Nephron (organoid): Measurements from ENCODE around the gene ING1.
A peak's percentile ranks its signal among the peaks of the same experiment; 100 is the strongest.
"Not testable (repeated sequence)": the region's sequence is repeated elsewhere in the genome, so short reads cannot be mapped to it uniquely, and the experiment has no call there.

Experiments
- H3K27ac Mint-ChIP-seq, 3 experiments: 2 replicates each; pipeline ENCODE4 v1.8.0; 2020; ENCODE audit warnings: mixed read lengths in 3 of 3, mild to moderate bottlenecking in 2 of 3, moderate library complexity in 1 of 3
- H3K27me3 Mint-ChIP-seq: 2 replicates; pipeline ENCODE4 v1.8.0; 2021; ENCODE audit warnings: low read depth, mild to moderate bottlenecking, moderate library complexity, mixed read lengths
- H3K36me3 Mint-ChIP-seq: 2 replicates; pipeline ENCODE4 v1.8.0; 2020; ENCODE audit warnings: low read depth, mixed read lengths
- H3K4me1 Mint-ChIP-seq: 2 replicates; pipeline ENCODE4 v1.8.0; 2020; ENCODE audit warnings: mixed read lengths
- H3K4me3 Mint-ChIP-seq, 3 experiments: 2 replicates each; pipeline ENCODE4 v1.8.0; 2020; ENCODE audit warnings: mild to moderate bottlenecking in 3 of 3, mixed read lengths in 3 of 3, moderate library complexity in 2 of 3
- H3K9me3 Mint-ChIP-seq: 2 replicates; pipeline ENCODE4 v1.8.0; 2020; ENCODE audit warnings: mixed read lengths
- CTCF ChIP-seq, 3 experiments: fragments of 200-600 bp; sonication (generic); IDR thresholded peaks; one replicate each; pipeline ENCODE4 v1.5.0; 2021; ENCODE audit warnings: antibody characterized with exemption in 3 of 3; ENCODE audit not compliant: unreplicated experiment in 3 of 3

Gene ING1

GRCh38 chr13:110698689-110699088 lies 14.8 kb upstream of the ING1 start:
- Mint-ChIP-seq H3K27me3 (no peaks in the 10 kb centered on the region), H3K9me3 (no peaks in the 10 kb centered on the region), H3K27ac (no peak overlapping the region), H3K36me3 (peaks cover 67% of the 10 kb centered on the region), H3K4me1 (peaks cover 29% of the 10 kb centered on the region), H3K4me3 (no peak overlapping the region)
- TF ChIP-seq CTCF (IDR thresholded peaks at IDR 0.05; ENCODE audit: unreplicated experiment in 3 of 3): no peak

DNA sequence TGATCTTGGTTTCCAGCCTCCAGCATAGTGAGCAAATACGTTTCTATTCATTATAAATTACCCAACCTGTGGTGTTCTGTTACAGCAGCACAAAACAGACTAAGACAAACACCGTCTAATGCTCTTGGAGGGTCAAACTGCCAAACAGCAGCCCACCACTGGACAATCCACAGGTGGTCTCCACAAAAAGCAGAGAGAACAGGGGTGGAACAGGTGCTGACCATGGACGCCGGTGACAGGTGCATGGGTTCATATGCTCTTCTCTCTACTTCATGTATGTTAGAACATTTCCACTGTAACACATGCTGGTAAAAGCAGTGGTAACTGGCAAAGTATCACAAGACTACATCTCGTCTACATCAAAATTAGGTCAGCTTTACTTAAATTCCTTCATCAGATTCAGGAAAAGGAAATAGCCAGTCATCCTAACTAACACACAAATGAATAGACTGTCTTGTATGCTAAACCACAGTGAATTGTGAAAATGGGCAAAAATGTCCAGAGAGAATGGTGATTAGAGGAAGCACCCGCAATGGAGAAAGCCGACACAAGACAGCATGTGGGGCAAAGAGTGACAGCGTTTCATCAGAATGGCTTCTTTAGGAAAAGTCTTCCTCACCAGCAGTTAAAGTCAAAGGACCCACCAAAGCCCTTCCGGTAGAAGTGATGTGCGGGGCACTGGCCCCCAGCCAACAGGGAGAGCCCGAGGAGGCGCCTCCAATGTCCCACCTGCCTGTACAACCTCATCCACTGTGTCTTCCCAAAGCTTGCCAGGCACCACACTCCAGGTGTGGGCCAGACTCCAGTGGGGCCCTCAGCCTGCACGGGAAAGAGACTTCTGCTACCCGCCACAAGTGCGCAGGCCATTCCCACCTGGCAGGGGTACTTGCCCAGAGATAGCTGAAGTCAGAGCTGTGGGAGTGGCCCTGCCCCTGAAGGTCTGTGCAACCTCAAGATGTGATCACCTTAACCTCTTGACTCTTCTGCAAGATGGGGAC lies 14.1 kb upstream of the ING1 start:
- no peak for TF ChIP-seq CTCF (IDR thresholded peaks at IDR 0.05; ENCODE audit: unreplicated experiment in 3 of 3)
- Mint-ChIP-seq H3K4me3 (no peak overlapping the region), H3K36me3 (peaks cover 67% of the 10 kb centered on the region), H3K9me3 (no peaks in the 10 kb centered on the region), H3K4me1 (peaks cover 31% of the 10 kb centered on the region), H3K27me3 (no peaks in the 10 kb centered on the region), H3K27ac (no peak overlapping the region)

GRCh38 chr13:110700186-110700585 lies 13.3 kb upstream of the ING1 start:
- H3K4me3 Mint-ChIP-seq: no peak overlapping the region
- no peaks in the 10 kb centered on the region for H3K9me3 Mint-ChIP-seq
- H3K27ac Mint-ChIP-seq: no peak overlapping the region
- no peaks in the 10 kb centered on the region for H3K27me3 Mint-ChIP-seq
- peaks cover 63% of the 10 kb centered on the region for H3K36me3 Mint-ChIP-seq
- no peak for TF ChIP-seq CTCF (IDR thresholded peaks at IDR 0.05; ENCODE audit: unreplicated experiment in 3 of 3)
- H3K4me1 Mint-ChIP-seq: peaks cover 35% of the 10 kb centered on the region

- Mint-ChIP-seq H3K36me3 (peaks cover 60% of the 10 kb centered on the region), H3K4me3 (no peak overlapping the region), H3K27me3 (no peaks in the 10 kb centered on the region), H3K4me1 (peaks cover 37% of the 10 kb centered on the region), H3K9me3 (no peaks in the 10 kb centered on the region), H3K27ac (no peak overlapping the region)
- TF ChIP-seq CTCF (IDR thresholded peaks at IDR 0.05; ENCODE audit: unreplicated experiment in 3 of 3): no peak
Observed at GRCh38 chr13:110700641-110701040, 12.9 kb upstream of the ING1 start.

DNA sequence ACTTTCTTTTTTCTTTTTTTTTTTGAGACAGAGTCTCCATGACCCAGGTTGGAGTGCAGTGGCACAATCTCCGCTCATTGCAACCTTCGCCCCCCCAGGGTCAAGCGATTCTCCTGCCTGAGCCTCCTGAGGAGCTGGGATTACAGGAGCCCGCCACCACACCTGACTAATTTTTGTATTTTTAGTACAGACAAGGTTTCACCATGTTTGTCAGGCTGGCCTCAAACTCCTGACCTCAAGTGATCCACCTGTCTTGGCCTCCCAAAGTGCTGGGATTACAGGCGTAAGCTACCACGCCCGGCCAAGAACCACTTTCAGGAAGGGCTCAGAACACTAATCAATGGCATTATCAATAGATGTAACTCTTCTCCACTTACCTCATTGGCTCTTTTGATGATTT lies 12.4 kb upstream of the ING1 start:
- H3K36me3 Mint-ChIP-seq: peaks cover 60% of the 10 kb centered on the region
- H3K27ac Mint-ChIP-seq, H3K27me3 Mint-ChIP-seq, H3K4me3 Mint-ChIP-seq, H3K9me3 Mint-ChIP-seq: not testable (repeated sequence)
- H3K4me1 Mint-ChIP-seq: peaks cover 37% of the 10 kb centered on the region

- Mint-ChIP-seq H3K36me3 (peaks cover 51% of the 10 kb centered on the region), H3K27me3 (no peaks in the 10 kb centered on the region), H3K4me1 (peaks cover 37% of the 10 kb centered on the region), H3K27ac (peak overlapping the region; percentile 3 to 73 (median 25)), H3K9me3 (no peaks in the 10 kb centered on the region), H3K4me3 (peak overlapping the region in 2 of 3 experiments; percentile 38 to 52)
- no peak for TF ChIP-seq CTCF (IDR thresholded peaks at IDR 0.05; ENCODE audit: unreplicated experiment in 3 of 3)
Observed at GRCh38 chr13:110702089-110702488, 11.4 kb upstream of the ING1 start.
